GM18909 (cell line): ENCODE data around the gene CTAG2.
"Not testable (repeated sequence)": the region's sequence is repeated elsewhere in the genome, so short reads cannot be mapped to it uniquely, and the experiment has no call there.

Source experiments
- ATAC-seq: cut with Tn5 transposase; IDR thresholded peaks from one replicate; pipeline ENCODE4 v1.9.1; 2021; ENCODE audit warnings: mild to moderate bottlenecking; ENCODE audit not compliant: unreplicated experiment, poor library complexity

Gene CTAG2

DNA sequence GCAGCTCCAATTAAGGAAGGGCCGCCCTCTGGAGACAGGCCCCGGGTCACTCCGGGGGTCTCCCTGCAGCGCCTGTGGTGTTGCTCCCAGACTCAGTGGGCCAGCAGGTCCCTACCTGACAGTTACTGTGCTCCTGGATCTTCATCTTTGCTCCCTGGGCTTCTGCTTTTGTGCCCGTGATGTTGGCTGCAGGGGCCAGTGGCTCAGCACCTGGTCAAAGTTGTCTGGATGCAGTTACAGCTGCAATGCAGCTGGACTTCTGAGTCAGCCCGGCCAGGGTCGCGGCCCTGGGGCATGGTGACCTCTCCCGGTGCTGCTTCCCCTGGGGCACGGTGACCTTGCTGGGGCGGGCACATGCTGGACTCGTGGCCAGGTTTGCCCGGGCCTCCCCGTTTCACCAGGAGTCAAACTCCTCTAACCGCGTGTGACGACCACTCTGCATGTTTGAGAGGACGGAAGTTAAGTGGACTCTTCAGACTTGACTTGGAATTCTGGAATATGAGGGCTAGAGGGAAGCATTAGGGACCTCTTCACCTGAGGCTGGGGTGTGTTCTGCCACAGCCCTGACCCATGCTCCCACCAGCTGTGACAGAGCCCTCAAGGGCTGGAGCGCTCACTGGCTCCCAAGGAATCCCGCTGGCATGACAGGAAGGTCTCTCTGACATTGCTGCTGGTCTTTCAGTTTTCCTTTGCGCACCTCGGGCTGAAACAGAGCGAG, 3.7 kb downstream of the CTAG2 start:
- ATAC-seq = no peak

DNA sequence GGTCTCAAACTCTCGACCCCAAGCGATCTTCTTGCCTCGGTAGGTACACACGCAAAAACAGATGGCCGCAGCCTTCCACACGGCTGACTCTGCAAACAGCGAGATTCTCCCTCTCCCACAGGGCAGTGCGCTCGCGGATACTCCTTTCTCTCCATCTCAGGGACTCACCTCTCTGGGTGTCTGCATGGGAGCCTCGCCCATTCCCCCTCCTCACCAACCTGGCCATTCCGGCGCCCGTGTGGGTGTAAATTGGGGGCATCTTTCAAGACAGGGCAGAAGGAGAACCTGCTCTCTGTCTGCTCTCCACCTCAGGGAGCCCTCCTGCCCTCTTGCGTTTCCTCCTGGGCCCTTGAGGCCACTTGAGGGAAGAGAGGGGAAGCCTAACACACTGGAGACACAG, 4.4 kb downstream of the CTAG2 start:
- no peak for ATAC-seq

DNA sequence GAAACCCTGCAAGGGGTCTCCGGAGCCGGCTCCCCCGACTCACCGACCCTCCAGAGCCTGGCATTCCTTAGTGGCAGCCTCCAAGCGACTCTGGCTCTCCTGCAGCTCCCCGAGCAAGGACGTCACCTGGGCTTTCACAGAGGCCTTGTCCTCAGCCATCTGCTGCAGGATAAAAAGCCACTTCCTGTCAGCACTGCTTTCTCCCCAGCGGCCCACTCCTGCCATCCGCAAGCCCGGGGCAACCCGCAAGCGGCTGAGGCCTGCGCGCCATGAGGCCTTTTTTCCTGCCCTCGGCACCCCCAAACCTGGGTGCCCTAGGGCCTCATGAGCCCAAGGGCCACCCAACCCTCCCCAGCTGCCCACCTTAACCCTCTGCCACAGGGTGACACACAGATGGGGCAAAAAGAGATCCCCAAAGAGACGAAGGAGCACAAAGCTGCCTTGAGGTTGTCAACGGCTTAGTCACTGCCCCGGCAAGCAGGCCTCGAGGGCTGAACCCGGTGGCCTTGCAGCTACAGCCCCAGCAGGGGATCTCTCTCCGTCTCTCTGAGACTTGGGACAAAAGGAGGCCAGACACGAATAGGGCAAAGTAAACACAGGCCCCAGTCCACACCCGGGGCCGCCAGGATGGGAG, 7.5 kb downstream of the CTAG2 start:
- not testable (repeated sequence) for ATAC-seq

DNA sequence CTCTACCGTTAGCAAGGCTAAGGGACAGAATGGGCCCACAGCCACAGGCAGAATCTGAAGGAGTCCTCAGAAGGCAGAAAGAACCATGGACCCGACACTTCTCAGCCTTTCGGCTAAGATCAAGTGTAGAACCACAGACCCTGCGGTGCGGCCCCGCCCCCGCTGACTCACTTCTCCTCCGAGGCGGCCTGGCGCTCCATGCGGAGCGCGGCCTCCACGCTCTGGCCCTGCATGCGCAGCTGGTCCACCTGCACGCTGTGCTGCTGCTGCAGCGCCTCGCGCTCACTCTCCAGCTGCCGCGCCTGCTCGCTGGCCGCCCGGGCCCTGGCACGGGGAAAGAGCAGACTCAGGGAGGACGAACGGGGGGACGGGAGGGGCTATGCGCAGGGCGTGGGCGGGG, 9.7 kb downstream of the CTAG2 start:
- not testable (repeated sequence) for ATAC-seq

DNA sequence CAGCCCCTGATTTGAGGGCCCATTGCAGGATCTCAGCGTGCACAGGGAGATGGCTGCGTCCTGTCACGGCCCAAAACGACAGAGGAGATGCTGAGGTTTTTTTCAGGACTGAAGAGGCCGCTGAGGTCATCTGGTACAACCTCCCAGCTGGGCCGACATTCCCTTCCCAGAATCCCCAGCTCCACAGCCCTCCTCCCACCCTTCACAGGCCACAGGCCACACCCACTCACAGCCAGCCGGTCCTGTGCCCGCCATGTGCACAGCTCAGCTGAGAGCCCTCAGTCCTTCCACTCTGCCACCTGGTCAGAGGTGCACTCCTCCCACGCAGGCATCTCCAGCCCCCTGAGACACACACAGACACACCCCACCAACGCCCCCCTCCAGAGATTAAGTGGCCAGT, 11.6 kb downstream of the CTAG2 start:
- not testable (repeated sequence) for ATAC-seq

DNA sequence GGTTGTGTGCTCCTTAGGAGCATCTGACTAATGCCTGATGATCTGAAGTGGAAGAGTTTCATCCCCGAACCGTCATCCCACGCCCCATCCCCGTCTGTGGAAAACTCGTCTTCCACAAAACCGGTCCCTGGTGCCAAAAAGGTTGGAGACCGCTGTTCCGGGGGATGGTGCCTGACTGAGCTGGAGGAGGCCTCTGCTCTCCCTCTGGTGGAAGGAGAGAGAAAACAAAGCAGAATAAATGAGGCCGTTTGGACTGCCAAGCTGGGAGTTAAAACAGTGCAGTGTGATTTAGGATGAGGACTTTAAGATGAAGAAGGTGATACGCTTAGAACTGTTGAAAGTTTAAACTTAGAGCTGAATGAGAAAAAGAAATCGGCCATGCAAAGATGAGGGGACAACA, 19.7 kb downstream of the CTAG2 start:
- ATAC-seq = not testable (repeated sequence)

DNA sequence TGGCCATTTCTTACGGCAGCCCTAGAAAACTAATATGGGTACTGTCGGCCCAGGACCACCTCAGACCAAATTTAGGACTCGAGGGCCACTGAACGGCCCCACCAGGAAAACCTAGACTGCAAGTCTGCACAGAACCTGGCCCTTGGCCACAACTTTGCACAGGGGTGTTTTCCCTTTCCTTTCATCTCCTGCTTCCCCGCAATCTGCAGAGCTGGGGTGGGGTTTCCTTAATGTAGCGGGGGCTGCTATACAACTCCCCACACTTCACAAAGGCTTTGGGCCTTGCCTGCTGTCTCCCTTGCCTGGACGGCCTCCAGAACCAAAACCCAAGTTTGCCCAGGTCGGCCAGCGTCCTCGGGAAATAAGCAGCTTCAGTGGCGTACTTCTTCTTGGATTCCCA, 22.4 kb downstream of the CTAG2 start:
- not testable (repeated sequence) for ATAC-seq

DNA sequence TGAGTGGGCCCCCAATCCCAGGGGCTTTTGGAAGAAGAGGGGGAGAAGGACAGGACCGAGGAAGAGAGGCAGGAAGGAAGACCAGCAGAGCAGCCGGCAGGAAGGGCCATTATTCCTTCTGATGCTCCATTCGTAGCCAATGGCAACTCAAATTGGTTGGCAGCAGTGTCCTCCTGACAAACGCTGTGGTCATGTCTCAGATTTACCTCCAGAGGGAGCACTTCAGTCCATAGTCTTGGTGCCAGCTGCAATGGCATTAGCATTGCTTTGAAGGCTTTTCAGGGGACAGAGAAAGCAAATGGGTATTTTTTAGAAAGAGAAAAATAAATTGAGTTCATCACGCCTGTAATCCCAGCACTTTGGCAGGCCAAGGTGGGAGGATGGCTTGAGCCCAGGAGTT, 24.4 kb downstream of the CTAG2 start:
- ATAC-seq = not testable (repeated sequence)

DNA sequence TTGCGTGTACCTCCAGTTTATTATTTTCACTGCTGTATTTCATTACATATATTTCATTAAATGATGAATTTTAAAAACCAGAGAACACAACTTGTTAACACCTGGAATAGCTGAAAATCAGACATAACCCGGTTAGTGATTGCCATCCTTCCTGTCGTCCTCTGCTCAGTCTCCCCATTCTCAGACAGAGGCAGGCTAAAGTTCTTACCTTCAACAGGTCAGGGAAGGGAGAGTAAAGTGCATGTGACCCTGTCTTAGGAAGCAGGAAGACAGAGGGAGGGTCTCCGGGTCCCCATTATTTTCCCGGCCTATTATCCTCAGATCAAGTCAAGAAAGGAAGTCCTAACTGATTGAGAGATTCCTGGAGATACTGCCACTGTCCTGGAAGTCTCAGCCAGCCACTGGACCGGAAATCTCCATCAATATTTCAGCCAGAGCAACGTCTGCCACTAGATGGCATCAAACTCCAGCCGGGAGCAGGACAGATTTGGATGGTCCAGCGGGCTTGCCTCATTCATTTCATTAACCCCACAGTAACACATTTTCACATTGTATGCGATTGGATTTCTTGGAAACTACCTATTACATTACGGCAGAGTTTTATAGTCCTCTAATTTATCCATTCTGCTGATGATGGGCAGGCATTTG, 32.5 kb downstream of the CTAG2 start:
- not testable (repeated sequence) for ATAC-seq

DNA sequence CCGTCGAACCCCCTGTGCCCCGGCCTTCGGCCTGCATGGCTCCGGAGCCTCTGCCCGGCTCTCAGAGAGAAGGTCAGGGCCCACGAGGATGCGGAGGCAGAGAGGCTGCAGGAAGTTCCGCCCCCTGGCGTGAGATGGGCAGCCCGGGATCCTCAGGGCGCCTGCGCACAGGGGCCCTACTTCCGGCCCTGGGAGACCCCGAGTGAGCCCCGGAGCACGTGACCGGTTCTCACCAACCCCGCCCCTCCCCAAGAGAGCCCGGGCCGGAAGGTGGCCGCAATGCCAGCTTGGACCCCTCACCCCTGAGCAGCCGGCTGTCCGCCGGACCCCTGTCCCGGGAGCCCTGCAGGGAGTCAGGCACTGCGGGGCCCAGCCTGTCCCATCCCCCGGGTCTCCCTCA, 34.2 kb downstream of the CTAG2 start, which contains the start of gene CTAG1B:
TSS of gene CTAG1B (minus strand) at position 101 of the 400 bp plus-strand sequence. CDS start at position 37, 64 bp downstream.
- not testable (repeated sequence) for ATAC-seq

DNA sequence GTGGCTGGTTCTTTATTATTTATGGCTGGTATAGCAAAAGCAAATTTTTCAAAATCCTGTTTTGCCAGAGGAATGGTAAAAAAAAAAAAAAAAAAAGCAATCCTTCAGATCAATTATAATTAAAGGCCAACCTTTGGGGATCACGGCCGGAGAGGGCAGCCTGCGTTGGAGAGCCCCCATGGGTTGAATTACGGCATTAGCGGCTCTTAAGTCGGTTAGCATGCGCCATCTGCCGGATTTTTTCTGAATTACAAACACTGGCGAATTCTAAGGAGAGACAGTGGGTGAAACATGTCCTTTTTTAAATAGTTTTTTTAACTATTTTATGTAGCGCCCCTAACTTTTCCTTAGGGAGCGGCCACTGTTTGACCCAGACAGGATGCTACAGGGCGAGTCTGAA, 39.8 kb downstream of the CTAG2 start:
- ATAC-seq = not testable (repeated sequence)

DNA sequence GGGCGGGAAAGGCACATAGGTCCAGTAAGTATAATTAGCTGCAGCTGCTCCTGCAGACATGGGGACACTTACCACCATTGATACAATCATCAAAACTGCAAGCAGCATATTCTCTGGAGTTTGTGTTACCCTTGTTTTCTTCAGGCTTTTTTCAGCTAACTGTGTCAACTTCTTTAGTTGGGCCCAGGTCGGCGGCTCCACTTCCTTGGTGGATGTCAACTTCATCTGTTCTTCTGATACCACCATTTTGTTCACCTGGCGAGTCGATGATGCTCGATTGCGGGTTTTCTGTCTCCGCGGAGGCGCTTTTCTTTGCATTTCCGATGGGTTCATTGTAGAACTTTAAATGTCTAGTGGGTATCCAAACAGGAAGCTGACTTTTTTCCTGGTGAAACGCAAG, 42.2 kb downstream of the CTAG2 start:
- ATAC-seq = not testable (repeated sequence)

DNA sequence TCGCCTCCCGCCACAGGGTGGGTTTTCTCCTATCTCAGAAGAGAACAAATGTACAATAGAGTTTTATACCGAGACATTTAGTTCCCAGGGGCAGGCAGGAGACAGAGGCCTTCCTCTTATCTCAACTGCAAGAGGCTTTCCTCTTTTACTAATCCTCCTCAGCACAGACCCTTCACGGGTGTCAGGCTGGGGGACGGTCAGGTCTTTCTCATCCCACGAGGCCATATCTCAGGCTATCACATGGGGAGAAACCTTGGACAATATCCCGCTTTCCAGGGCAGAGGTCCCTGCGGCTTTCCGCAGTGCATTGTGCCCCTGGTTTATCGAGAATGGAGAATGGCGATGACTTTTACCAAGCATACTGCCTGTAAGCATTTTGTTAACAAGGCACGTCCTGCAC, 44.6 kb downstream of the CTAG2 start:
- ATAC-seq = not testable (repeated sequence)

DNA sequence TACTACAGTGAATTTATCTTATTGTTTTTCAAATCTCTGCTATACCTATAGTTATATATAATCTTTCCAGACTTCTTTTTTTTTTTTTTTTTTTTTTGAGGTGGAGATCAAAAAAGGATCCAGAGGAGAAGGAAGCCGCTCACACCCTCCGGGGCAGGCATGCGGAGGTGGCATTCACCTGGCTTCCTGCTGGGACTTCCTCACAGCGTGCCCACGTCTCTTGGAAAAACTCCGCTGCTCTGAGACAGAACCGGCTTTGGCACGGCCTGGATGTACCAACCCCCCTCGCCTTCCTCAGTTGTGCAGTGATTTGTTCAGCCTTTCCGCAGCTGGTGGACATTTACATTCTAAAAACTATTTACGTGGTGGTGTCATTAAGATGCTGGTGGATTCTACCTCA, 45.4 kb downstream of the CTAG2 start:
- not testable (repeated sequence) for ATAC-seq

DNA sequence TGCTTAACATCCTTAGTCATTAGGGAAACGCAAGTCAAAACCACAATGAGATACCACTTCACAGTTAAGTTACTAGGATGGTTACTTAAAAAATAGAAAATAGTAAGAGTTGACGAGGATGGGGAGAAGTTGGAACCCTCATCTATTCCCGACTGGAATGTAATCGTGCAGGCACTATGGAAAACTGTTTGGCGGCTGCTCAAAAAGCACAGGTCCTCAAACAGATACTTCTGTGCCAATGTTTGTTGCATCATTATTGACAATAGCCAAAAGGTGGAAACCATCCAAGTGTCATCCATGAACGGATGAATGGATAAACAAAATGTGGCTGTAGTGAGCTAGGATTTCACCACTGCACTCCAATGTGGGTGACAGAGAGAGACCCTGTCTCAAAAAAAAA, 46.0 kb downstream of the CTAG2 start:
- ATAC-seq = no peak

DNA sequence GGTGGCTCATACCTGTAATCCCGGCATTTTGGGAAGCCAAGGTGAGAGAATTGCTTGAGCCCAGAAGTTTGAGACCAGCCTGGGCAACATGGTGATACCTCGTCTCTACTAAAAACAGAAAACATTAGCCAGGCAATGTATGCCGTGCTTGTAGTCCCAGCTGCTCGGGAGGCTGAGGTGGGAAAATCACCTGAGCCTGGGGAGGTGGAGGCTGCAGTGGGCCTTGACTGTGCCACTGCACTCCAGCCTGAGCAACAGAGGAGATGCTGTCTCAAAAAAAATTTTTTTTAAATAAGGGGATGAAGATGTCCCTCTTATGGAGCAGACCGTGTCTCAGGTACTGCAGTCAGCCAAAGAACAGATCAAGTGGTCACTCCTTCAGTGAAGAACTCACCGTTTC, 47.8 kb downstream of the CTAG2 start:
- ATAC-seq = no peak

DNA sequence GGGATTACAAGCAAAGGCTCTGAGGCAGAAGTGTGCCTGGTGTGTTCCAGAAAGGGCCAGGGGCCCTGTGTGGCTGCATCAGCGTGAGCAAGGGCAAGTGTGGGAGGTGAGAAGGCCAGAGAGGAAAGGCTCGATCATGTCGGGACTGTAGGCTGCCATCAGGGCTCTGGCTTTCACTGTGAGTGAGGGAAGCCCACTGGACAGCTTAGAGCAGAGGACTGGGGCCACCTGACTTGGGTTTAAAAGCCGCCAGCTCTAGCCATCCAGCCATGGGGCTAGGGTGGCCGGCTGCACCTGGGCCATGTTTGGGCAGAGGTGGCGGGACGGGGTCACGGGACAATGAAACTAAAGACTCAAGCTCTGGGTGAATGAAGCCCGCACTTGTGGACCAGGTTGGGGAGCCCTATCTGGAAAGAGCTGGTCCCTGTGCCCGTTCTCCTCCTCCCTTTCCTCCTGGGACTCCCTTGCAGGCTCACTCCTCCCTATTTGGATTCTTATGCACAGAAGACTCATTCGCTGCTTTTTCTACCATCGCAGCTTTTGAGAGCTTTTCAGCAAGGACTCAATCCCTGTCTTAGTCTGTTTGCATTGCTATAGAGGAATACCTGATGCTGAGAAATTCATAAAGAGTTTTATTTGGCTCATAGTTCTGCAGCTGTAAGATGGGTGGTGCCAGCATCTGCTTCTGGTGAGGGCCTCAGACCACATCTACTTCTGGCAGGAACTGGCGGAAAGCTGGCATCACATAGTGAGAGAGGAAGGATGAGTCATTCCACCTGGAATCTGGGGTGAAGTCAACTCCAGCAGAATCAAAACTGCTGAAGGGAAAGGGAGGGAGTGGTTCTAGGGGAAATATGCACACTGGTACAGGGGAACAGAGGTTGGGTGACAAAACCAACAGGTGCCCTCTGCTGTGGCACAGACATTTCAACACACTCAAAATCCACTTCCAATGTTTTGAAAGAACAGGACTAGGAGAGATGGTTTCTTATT, 49.6 kb downstream of the CTAG2 start:
- no peak for ATAC-seq

DNA sequence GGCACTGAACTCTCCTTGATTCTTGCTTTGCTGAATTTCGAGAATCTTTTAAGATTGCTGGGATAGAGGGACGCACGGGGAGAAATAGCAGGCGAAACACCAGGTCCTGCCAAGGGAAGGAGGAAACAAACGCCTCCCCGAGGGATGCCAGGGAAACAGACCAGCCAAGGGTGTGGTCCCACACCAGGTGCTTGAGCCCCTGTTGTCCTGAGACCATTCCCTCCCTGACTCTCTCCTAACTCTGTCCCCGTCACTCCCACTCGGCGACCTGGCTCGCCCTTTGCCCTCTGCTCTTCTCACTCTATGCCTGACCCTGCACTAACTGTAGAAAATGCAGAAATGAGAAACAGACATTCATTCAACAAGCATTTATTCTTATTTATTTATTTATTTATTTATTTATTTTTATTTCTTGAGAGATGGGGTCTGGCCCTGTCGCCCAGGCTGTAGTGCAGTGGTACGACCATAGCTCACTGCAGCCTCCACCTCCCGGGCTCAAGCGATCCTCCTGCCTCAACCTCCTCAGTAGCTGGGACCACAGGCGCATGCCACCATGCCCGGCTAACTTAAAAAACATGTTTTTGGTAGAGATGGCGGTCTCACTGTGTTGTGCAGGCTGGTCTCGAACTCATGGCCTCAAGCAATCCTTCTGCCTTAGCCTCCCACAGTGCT, 50.5 kb downstream of the CTAG2 start:
- no peak for ATAC-seq

DNA sequence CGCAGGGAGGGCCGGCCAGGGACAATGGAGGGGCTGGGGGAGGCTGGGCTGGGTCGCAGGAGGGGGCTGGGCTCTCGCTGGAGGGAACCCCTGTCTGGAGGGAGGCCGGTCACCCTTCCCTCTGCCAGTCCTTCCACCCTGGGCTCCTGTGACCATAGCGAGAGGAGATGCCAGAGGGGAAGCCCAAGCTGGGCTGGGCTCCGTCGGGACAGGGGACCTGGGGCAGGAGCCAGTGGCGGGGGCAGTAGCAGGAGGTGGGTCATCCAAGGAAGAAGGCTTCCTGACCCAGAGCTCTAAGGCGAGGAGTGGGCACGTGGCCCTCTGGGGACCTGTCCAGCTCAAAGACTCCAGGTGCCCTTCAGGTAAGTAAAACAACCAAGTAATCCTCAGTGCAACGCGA, 51.2 kb downstream of the CTAG2 start:
- no peak for ATAC-seq
